ENCODE results near the gene FUT2.

Gene FUT2

GRCh38 chr19:48746738-48747575 lies 51.2 kb downstream of the FUT2 start, which contains the start of gene IZUMO1:
Gene IZUMO1, minus strand, starts transcription at chr19:48746909. Its CDS starts 1,050 bp downstream, at chr19:48745859.
- Histone ChIP-seq H2AFZ (ENCODE audit: low read depth) (peak within 1 kb of the TSS; percentile 70), H3K4me3 (IDR thresholded peaks at IDR 0.05; ENCODE audit: insufficient read depth, low read depth, low read length) (no peak within 1 kb of the TSS), H3K27ac (no peak within 1 kb of the TSS), H3K27me3 (ENCODE audit: insufficient read depth, low read depth) (peaks cover 70% of the 10 kb centered on the region), H3K4me2 (peak within 1 kb of the TSS; percentile 29; the same call in 1 of the 2 replicates), H3K36me3 (ENCODE audit: insufficient read depth) (no peaks in the 10 kb centered on the region), H3K79me2 (ENCODE audit: insufficient read depth, low read depth) (no peaks in the 10 kb centered on the region), H3K9ac (no peak within 1 kb of the TSS; the same call in 1 of the 2 replicates), H3K4me1 (ENCODE audit: low read depth, poor library complexity, severe bottlenecking) (no peaks in the 10 kb centered on the region), H4K20me1 (ENCODE audit: insufficient read depth) (no peaks in the 10 kb centered on the region)
- TF ChIP-seq CTCF (conservative IDR thresholded peaks at IDR 0.05; ENCODE audit: low read depth, low read length): no peak

GRCh38 chr19:48749571-48750198 lies 53.9 kb downstream of the FUT2 start:
- no peaks in the 10 kb centered on the region for H4K20me1 ChIP-seq (ENCODE audit: insufficient read depth)
- no peak overlapping the region for H3K4me3 ChIP-seq (IDR thresholded peaks at IDR 0.05; ENCODE audit: insufficient read depth, low read depth, low read length)
- peaks cover 73% of the 10 kb centered on the region for H3K27me3 ChIP-seq (ENCODE audit: insufficient read depth, low read depth)
- no peak overlapping the region for H3K9ac ChIP-seq
- H3K36me3 ChIP-seq (ENCODE audit: insufficient read depth): no peaks in the 10 kb centered on the region
- H3K27ac ChIP-seq: no peak overlapping the region
- H3K4me2 ChIP-seq: no peak overlapping the region
- TF ChIP-seq CTCF (conservative IDR thresholded peaks at IDR 0.05; ENCODE audit: low read depth, low read length): no peak
- H3K79me2 ChIP-seq (ENCODE audit: insufficient read depth, low read depth): no peaks in the 10 kb centered on the region
- H2AFZ ChIP-seq (ENCODE audit: low read depth): no peak overlapping the region
- peaks cover 4% of the 10 kb centered on the region for H3K4me1 ChIP-seq (ENCODE audit: low read depth, poor library complexity, severe bottlenecking)

- Histone ChIP-seq H3K4me1 (ENCODE audit: low read depth, poor library complexity, severe bottlenecking) (peaks cover 8% of the 10 kb centered on the region), H3K4me3 (IDR thresholded peaks at IDR 0.05; ENCODE audit: insufficient read depth, low read depth, low read length) (no peak overlapping the region), H3K27me3 (ENCODE audit: insufficient read depth, low read depth) (peaks cover 70% of the 10 kb centered on the region), H3K36me3 (ENCODE audit: insufficient read depth) (no peaks in the 10 kb centered on the region), H2AFZ (ENCODE audit: low read depth) (no peak overlapping the region), H3K27ac (no peak overlapping the region), H3K9ac (no peak overlapping the region), H3K79me2 (ENCODE audit: insufficient read depth, low read depth) (no peaks in the 10 kb centered on the region), H4K20me1 (ENCODE audit: insufficient read depth) (no peaks in the 10 kb centered on the region), H3K4me2 (no peak overlapping the region)
- no peak for TF ChIP-seq CTCF (conservative IDR thresholded peaks at IDR 0.05; ENCODE audit: low read depth, low read length)
These were observed 54.6 kb downstream of the FUT2 start for GRCh38 chr19:48750351-48750750.

- no peak overlapping the region for H3K4me3 ChIP-seq (IDR thresholded peaks at IDR 0.05; ENCODE audit: insufficient read depth, low read depth, low read length)
- no peak for TF ChIP-seq CTCF (conservative IDR thresholded peaks at IDR 0.05; ENCODE audit: low read depth, low read length)
- no peaks in the 10 kb centered on the region for H3K79me2 ChIP-seq (ENCODE audit: insufficient read depth, low read depth)
- no peaks in the 10 kb centered on the region for H3K36me3 ChIP-seq (ENCODE audit: insufficient read depth)
- no peak overlapping the region for H3K4me2 ChIP-seq
- peaks cover 14% of the 10 kb centered on the region for H3K4me1 ChIP-seq (ENCODE audit: low read depth, poor library complexity, severe bottlenecking)
- no peak overlapping the region for H3K27ac ChIP-seq
- no peak overlapping the region for H3K9ac ChIP-seq
- peaks cover 64% of the 10 kb centered on the region for H3K27me3 ChIP-seq (ENCODE audit: insufficient read depth, low read depth)
- no peaks in the 10 kb centered on the region for H4K20me1 ChIP-seq (ENCODE audit: insufficient read depth)
- no peak overlapping the region for H2AFZ ChIP-seq (ENCODE audit: low read depth)
These were observed 55.2 kb downstream of the FUT2 start for GRCh38 chr19:48750771-48751504.
